Liver (tissue), 9 donors: ENCODE results near the gene CASZ1. TPM values are rescaled to one million over a fixed set of nuclear protein-coding genes. Genes with fewer than 3 reads are reported as not detected.

Source experiments
- DNase-seq: peaks from one replicate; pipeline ENCODE4 v3.0.0-alpha.2; 2017; ENCODE audit warnings: low spot score
- H3K27ac ChIP-seq, 2 donors: one replicate each; pipeline ENCODE4 v1.7.0; 2013; ENCODE audit warnings: inconsistent platforms in 2 of 2, low read length in 2 of 2, control low read depth in 1 of 2, low read depth in 1 of 2, mild to moderate bottlenecking in 1 of 2
- H3K27me3 ChIP-seq, 4 donors: one replicate each; pipeline versions ENCODE4 v1.6.1 to v1.7.0; 2013; ENCODE audit warnings: low read length in 3 of 4, inconsistent platforms in 1 of 4, mild to moderate bottlenecking in 1 of 4, moderate library complexity in 1 of 4; ENCODE audit not compliant: control insufficient read depth in 4 of 4, insufficient read depth in 4 of 4
- H3K36me3 ChIP-seq, 4 donors: one replicate each; pipeline versions ENCODE4 v1.6.1 to v1.7.0; 2013; ENCODE audit warnings: low read length in 3 of 4, mild to moderate bottlenecking in 3 of 4, low read depth in 1 of 4, moderate library complexity in 1 of 4; ENCODE audit not compliant: control insufficient read depth in 4 of 4, insufficient read depth in 3 of 4
- H3K4me1 ChIP-seq, 4 donors: one replicate each; pipeline versions ENCODE4 v1.6.1 to v1.7.0; 2013; ENCODE audit warnings: low read length in 3 of 4, mild to moderate bottlenecking in 3 of 4, moderate library complexity in 1 of 4; ENCODE audit not compliant: control insufficient read depth in 4 of 4, insufficient read depth in 4 of 4
- H3K4me3 ChIP-seq, 3 donors: one replicate each; pipeline versions ENCODE4 v1.6.1 to v1.7.0; 2013; ENCODE audit warnings: low read length in 3 of 3, control low read depth in 1 of 3, low read depth in 1 of 3, mild to moderate bottlenecking in 1 of 3
- H3K9ac ChIP-seq, 2 donors: one replicate each; pipeline ENCODE4 v1.7.0; 2013; ENCODE audit warnings: low read length in 2 of 2, mild to moderate bottlenecking in 2 of 2, moderate library complexity in 2 of 2, control low read depth in 1 of 2, low read depth in 1 of 2
- H3K9me3 ChIP-seq, 4 donors: one replicate each; pipeline versions ENCODE4 v1.6.1 to v1.7.0; 2013; ENCODE audit warnings: low read length in 3 of 4; ENCODE audit not compliant: control insufficient read depth in 4 of 4
- ATF3 ChIP-seq: IDR thresholded peaks from 2 replicates; pipeline ENCODE4 v1.6.1; 2016; ENCODE audit warnings: antibody characterized with exemption
- CTCF ChIP-seq: fragments of 150-350 bp; IDR thresholded peaks from 2 replicates; pipeline ENCODE4 v1.5.1; 2017; ENCODE audit warnings: improper control_type of control experiment, low read depth, low read length; ENCODE audit not compliant: missing input control
- EGR1 ChIP-seq, 2 donors: IDR thresholded peaks; 2 replicates each; pipeline ENCODE4 v1.6.1; 2016 to 2018; ENCODE audit warnings: antibody characterized with exemption in 2 of 2, low read depth in 2 of 2
- FOXA1 ChIP-seq: IDR thresholded peaks from 2 replicates; pipeline ENCODE4 v1.6.1; 2016; ENCODE audit warnings: antibody characterized with exemption
- FOXA2 ChIP-seq: IDR thresholded peaks from 2 replicates; pipeline ENCODE4 v1.6.1; 2016; ENCODE audit warnings: antibody characterized with exemption
- GABPA ChIP-seq, 2 donors: IDR thresholded peaks in 1 of 2; conservative IDR thresholded peaks in 1 of 2; 2 replicates each; pipeline ENCODE4 v1.6.1; 2016; ENCODE audit warnings: antibody characterized with exemption in 2 of 2, mild to moderate bottlenecking in 1 of 2, moderate library complexity in 1 of 2
- HNF4A ChIP-seq, 2 donors: conservative IDR thresholded peaks; 2 replicates each; pipeline ENCODE4 v1.6.1; 2016; ENCODE audit warnings: antibody characterized with exemption in 2 of 2, mild to moderate bottlenecking in 2 of 2
- HNF4G ChIP-seq: IDR thresholded peaks from 2 replicates; pipeline ENCODE4 v1.6.1; 2016; ENCODE audit warnings: antibody characterized with exemption
- JUND ChIP-seq, 2 donors: IDR thresholded peaks; 2 replicates each; pipeline ENCODE4 v1.6.1; 2016; ENCODE audit warnings: antibody characterized with exemption in 2 of 2
- MAX ChIP-seq: IDR thresholded peaks from 2 replicates; pipeline ENCODE4 v1.6.1; 2016; ENCODE audit warnings: antibody characterized with exemption
- RAD21 ChIP-seq, 2 donors: IDR thresholded peaks; 2 replicates each; pipeline ENCODE4 v1.6.1; 2016; ENCODE audit warnings: antibody characterized with exemption in 2 of 2, mild to moderate bottlenecking in 2 of 2
- REST ChIP-seq: IDR thresholded peaks from 2 replicates; pipeline ENCODE4 v1.6.1; 2016; ENCODE audit warnings: antibody characterized with exemption, mild to moderate bottlenecking
- RXRA ChIP-seq, 2 donors: IDR thresholded peaks; 2 replicates each; pipeline ENCODE4 v1.6.1; 2017 to 2018; ENCODE audit warnings: antibody characterized with exemption in 2 of 2, mild to moderate bottlenecking in 1 of 2
- SP1 ChIP-seq: IDR thresholded peaks from 2 replicates; pipeline ENCODE4 v1.6.1; 2018; ENCODE audit warnings: antibody characterized with exemption, mild to moderate bottlenecking
- TAF1 ChIP-seq: conservative IDR thresholded peaks from 2 replicates; pipeline ENCODE4 v1.6.1; 2016; ENCODE audit warnings: antibody characterized with exemption, mild to moderate bottlenecking
- YY1 ChIP-seq: IDR thresholded peaks from 2 replicates; pipeline ENCODE4 v1.6.1; 2016; ENCODE audit warnings: antibody characterized with exemption, mild to moderate bottlenecking
- ZBTB33 ChIP-seq: IDR thresholded peaks from 2 replicates; pipeline ENCODE4 v1.6.1; 2016; ENCODE audit warnings: antibody characterized with exemption
- WGBS: extraction: QIAGEN DNeasy Blood & Tissue Kit; methylation state at CpG from one replicate; pipeline ENCODE4 v1.1.7; 2013; 5-methylcytosine and 5-hydroxymethylcytosine counted together
- polyA plus RNA-seq, 2 donors: library from polyadenylated mRNA; stranded (reverse) in 1 of 2; unstranded in 1 of 2; fragments of 200-250 nt in 1 of 2; fragments of >200 nt in 1 of 2; fragmentation: Nextera tagmentation in 1 of 2; extraction: Ambion mirVana in 1 of 2; gene quantifications; one replicate each; pipeline versions ENCODE4 v1.2.1 to v1.2.3, GENCODE V29; 2013 to 2015
- total RNA-seq, 2 donors: library from RNA; depleted of rRNA; stranded (reverse); fragments of >200 nt; gene quantifications; one replicate each; pipeline ENCODE4 v1.2.3, GENCODE V29; 2014
- donor health status: healthy.
- donor health status: healthy.
- donor health status: healthy.
- donor health status: healthy.
- donor health status: healthy.

Gene CASZ1
- total and polyA plus RNA-seq, 4 donors, result 1.0 to 3.5 (median 1.9) TPM

GRCh38 chr1:10825592-10825991 is 29.1 kb upstream of the CASZ1 start:
- Histone ChIP-seq H3K4me3 (no peak overlapping the region), H3K4me1 (peaks cover 0 to 9% (median 4%) of the 10 kb centered on the region in 4 donors), H3K36me3 (no peaks in the 10 kb centered on the region), H3K27me3 (no peaks in the 10 kb centered on the region), H3K9ac (no peak overlapping the region), H3K9me3 (no peaks in the 10 kb centered on the region), H3K27ac (no peak overlapping the region)
- no peak for DNase-seq
- no peak for TF ChIP-seq CTCF
- no peak for TF ChIP-seq ZBTB33
- no peak for TF ChIP-seq RAD21 (IDR thresholded peaks at IDR 0.05)
- no peak for TF ChIP-seq SP1
- no peak for TF ChIP-seq FOXA2
- TF ChIP-seq REST, result no peak
- no peak for TF ChIP-seq MAX
- no peak for TF ChIP-seq FOXA1
- TF ChIP-seq TAF1, result no peak
- no peak for TF ChIP-seq HNF4G
- no peak for TF ChIP-seq RXRA (IDR thresholded peaks at IDR 0.05)
- no peak for TF ChIP-seq GABPA (IDR thresholded peaks at IDR 0.05 in 1 of 2, conservative IDR thresholded peaks at IDR 0.05 in 1 of 2)
- TF ChIP-seq YY1, result no peak
- TF ChIP-seq ATF3, result no peak
- TF ChIP-seq HNF4A (conservative IDR thresholded peaks at IDR 0.05), result no peak
- TF ChIP-seq EGR1 (IDR thresholded peaks at IDR 0.05; ENCODE audit: low read depth in 2 of 2), result no peak
- TF ChIP-seq JUND (IDR thresholded peaks at IDR 0.05), result no peak
- WGBS, result 85% methylated on average over 6 of the region's 6 CpGs
